ENCODE measurements around the gene IQCH.

DNA sequence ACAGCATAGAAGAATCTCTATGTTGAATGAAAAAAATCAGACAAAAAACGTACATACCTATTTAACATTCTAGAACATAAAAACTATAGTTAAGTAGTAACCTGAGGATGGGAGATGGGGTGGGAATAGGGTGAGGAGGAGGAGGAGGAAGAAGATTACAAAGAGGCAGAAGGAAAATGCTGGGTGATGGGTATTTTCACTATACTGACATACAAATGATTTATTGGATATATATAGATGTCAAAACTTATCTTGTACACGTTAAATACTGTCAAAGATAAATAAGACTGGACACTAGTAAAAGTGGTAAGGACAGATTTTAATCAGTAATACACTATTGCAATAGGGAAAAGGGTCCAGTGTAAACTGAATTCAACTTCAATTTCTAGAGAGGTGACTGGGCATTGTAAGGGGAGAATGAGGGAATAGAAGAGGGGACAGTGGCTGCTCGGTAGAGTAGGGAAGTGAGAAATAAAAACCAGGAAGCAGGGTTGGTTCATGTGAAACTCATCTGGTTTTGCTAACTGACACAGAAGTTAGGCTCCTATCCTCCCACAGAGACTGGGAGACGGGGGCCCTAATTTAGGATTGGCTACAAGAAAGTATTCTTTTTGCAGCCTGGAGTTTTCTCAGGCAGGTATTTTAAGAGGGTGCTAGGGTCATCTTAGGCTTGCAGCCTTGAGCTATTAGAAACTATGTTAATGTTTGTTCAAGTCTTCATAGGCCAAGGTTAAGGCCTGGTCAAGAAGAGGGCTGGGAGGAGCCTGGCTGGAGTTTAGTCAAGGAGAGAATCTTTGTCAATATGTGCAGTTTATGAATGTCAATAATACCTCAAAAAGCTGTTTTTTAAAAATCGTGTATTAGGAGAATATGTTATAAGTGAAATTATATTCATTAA lies 251.3 kb downstream of the IQCH start:
- TF ChIP-seq ZNF274 (IDR thresholded peaks at IDR 0.05; ENCODE audit: low read depth, low read length) (no peak), YY1 (IDR thresholded peaks at IDR 0.05; ENCODE audit: insufficient read depth, insufficient read length) (no peak), SUZ12 (IDR thresholded peaks at IDR 0.05; ENCODE audit: extremely low read depth, insufficient read depth, insufficient read length) (no peak)

Data from NT2/D1 (cell line).